Stimulated activated CD4-positive, alpha-beta T cell treated with anti-CD3 and anti-CD28 coated beads, Interleukin-4, amount 100 ng/mL, for 1 hour (primary cell): ENCODE measurements around the gene FMO3.

ENCODE experiments used
- DNase-seq: peaks from one replicate; pipeline ENCODE4 v3.0.0-alpha.2; 2020

FMO3 gene

DNA sequence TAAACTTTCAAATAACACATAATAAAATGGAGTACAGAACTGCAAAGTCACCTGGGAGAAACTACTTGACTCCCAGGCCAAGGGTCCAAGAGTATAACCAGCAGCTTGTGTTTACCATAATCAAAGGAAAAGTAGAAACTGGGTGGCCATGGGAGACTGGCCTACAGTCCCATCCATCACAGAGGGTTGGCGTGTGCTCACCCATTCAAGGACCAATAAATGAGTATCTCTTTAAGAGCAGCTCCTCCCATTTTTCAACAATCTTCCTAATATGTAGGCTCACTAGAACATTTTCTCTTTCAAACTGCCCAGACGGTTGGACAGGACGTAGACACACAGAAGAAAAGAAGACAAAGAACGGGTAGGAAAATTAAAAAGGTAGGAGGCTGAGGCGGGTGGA, at the start of gene FMO3:
TSS of gene FMO3 (plus strand) at position 302 of the 400 bp plus-strand sequence. CDS start 1,754 bp downstream, outside the sequence.
- no peak for DNase-seq

DNA sequence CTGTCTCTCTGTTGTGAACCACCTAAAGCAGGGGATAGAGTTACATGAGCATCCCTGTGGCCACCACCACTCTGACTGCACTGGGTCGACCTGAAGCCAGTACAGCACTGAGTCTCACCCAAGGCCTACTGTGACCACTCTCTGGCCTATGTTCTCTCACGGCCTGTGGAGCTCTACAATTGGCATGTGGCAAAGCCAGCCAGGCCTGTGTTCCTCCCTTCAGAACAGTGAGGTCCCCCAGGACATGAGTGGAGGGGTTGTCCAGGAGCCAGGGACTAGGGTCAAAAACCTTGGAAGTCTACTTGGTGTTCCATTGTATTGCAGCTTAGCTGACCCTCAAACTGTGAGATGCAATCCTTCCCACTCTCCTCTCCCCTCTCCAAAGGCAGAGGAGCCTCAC, 42.7 kb upstream of the FMO3 start:
- no peak for DNase-seq

DNA sequence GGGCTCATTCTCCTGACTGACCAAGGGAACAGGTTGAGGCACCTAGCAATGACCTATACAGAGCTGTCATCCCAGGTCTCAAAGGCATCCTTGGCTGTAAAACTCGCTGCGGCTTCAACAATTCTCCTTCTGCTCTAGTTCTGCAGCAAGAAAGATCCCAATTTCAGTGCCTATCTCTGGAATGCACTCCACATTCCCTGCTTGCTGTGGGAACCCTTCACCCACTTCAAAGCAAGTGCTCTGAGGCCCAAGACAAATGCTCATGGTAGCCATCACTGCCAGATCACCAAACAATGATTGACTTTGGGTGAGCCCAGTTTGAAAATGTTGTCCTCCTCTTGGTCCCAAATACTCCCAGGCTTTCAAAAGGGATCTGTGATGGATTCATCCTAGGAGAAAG, 37.7 kb upstream of the FMO3 start:
- no peak for DNase-seq

DNA sequence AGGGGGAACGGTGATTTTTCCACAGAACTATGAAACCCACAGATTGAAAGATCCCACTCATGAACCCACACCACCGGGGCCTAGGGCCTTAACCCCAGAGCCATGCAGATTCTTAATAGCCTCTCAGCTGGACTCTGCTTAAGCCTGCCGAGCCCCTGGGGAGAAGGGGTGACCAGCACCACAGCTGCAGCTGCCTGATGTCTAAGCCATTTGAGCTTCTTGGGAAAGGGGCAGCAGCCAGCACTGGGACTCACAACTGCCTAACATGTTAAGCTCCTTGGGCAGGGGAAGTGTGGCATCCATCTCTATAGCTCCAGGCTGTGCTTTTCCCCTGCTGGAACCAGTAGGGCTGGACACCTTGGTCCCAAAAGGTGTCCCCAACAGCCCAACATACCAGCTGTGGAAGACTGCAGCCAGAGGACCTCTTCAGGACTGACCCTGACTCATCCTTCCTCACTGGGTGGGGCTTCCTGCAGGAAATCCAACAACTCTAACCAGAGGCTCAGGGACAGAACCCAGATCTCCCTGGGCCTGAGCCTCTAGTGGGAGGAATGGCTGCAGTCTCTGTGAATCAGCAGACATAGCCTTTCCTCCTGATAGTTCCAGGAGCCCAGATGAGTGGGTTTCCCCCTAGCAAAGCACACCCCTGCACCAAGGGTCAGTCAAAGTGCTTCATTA, 34.6 kb upstream of the FMO3 start:
- DNase-seq: no peak

DNA sequence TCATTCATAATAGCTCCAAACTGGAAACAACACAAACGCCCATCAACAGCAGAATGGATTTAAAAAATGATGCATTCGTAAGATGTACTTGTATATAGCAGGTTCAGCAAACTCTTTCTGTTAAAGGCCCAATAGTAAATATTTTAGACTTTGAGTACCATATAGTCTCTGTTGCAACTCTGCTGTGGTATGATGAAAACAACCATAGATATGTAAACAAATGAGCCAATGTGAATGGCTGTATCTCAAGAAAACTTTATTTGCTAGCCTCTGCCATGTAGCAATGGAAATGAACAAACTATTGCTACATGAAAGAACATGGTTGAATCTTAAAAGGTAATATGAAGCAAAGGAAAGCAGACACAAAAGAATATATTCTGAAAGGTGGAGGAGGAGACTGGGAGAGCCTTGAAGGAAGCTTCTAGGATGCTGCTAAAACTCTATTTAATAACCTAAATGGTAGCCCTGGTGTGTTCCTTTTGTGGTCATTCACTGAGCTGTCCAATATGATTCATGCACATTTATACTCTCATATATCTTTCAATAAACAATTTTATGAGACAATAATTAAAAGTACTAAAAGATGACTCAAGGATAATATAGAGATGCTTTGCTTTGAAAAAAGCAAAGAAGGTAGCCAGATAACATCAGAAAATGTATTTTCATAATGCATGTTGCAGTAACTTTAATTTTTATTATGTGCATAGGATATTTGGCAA, 29.1 kb upstream of the FMO3 start:
- DNase-seq: no peak

DNA sequence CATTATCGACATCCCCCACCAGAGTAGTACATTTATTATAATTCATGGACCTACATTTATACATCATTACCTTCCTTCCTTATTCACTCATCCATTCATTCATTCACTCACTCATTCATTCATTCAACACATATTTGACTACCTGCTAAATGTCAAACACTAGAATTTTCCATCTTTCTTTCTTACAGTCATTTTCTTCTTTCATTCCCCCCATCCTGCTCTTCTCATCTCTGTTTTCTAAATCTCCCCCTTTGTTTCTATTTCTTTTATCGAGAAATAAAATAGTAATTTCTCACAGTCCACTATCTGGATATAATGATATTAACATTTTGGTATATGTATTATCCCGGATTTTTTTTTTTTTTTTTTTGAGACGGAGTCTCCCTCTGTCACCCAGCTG, 27.8 kb upstream of the FMO3 start:
- DNase-seq: no peak

DNA sequence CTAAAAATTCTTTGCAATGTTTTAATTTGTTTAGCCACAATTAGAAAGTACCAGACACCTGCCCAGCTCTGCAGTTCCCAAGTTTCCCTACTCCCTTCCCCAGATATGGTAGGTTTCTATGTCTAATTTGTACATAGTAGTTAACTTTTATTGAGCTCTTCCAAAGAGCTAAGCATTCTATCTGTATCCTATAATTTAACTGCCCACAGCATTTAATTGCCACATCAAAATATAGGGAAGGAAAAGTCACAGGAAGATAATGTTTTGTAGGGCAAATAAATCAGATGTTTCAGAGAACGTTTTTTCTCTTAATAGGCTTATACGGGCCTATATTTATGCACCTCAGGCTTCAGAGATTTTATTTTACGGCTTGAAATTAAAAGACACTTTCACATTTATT, 15.7 kb upstream of the FMO3 start:
- DNase-seq: no peak

DNA sequence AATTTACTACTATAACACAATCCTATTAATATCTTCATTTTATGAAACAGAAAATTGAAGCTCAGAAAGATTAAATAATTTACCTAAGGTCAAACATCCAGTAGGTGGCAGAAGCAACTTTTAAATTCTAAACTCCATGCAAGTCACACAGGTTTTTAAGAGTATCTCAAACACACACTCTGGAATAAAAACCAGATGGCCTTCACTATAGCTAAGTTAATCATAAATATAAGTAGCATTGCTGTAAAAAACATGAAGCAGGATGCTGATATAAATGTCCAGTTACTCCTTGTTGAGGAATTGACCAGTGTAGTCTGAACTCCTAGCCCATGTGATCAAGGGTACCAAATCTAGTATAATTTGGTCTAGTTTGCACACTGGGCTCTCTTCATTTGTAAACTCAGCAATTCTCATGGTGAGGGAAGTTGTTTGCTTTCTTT, 9.4 kb upstream of the FMO3 start:
- no peak for DNase-seq

DNA sequence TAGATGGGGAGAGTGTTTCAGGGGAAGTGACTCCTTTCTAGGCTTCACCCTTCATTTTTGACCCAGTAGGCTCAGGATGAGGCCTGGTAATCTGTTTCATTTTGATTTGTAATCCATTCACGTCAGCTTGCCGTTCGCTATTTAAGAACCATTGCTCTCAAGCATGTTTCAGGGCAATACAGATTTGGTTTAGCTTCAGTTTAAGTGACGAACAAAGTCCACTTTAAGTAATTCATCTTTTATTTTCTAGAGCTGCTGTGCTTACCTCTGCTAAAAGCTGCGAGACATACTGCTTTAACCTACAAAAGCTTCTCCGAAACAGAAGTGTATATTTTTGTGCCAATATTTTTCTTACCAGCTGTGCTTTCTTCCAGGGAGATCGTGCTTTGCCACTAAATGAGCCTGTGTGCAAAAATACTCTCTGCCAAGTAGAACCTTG, 8.9 kb upstream of the FMO3 start:
- DNase-seq: no peak

DNA sequence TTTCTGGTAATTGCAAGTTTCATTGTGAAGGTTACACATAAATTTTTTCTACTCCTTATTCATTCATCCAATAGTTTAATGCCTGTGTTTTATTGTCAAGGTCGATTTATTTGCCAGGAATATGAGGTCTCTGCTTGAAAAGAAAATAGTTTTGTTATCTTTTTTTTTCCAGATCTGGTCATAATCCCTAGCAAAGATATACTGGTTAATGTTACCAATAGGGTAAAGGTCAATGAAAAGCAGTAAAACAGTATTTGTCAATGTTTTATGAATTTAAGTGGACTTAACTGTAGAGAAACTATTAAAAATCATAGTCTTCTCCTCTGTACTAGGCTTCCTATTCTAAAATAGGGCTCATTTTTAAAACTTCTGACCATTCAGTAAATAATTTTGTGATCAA, 8.1 kb upstream of the FMO3 start:
- DNase-seq: no peak

DNA sequence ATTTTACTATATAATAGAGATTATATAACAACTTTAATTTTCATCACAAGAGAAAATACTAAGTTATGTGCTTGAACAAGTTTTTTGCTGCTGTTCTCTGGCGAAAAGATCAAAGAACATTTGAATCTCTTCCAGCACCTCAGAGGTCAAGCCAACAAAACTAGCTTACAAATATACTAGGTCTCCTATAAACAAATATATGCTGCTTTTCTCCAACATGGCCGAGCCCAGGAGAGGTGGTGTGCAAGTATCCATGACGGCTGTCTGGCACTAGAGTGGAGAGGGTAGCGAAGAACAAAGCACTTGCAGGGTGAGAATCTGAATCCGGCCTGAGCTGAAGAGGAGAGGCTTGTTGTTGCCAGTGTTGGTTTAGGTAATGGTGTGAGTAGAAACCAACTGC, 7.5 kb upstream of the FMO3 start:
- no peak for DNase-seq

DNA sequence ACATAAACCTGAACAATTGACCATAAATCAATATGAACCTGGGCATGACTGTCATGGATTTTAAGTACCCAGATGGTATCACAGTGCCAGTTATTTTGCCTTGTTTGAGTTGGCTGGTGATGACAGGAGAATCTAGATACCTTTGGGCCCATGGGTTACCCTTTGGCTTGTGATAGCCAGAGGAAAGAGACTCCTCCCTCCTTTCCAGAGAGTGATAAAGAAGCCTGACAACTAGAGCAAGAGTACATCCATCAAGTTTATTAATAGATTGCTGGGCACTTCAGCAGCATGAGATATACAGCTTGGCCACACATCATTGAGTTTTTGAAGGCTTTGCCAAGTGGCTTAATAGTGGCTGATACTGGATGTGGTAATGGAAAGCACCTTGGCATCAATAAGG, 6.6 kb upstream of the FMO3 start:
- no peak for DNase-seq

DNA sequence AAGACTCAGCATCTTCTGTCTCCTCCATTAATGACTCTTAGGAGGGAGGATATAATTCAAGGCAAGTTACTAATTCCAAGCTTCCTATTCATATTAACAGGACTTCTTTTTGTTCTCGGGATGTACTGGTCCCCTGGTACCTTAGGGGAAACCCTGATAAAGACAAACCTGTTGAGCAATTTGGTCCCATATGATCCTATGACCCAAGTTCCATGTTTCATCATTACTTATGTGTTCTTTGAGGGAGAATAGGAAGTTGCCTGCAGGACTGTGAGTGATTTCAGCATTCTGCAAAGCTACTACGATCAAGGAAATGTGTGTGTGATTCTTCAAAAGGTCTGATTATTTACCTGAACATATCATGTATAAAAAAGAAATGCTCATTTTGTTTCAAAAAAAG, 5.8 kb upstream of the FMO3 start:
- DNase-seq: no peak

DNA sequence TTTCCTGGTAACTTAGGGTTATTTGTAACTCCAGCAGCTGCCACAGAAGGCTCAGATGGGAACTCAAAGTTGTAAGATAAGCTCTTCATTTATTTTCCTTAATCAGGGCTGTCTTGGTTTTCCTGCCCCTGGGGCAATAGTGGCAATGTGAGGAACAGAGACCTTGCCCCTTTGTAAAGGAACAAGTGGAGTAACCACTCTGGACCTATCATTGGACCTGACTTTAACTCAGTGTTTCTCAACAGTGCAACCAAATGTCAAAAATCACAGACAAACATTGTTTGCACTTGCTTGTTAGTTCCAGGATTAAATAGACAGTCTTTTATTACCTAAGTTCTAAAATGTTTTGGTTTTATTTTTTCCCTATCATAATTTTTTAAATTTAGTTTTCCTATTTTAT, 2.8 kb upstream of the FMO3 start:
- no peak for DNase-seq

DNA sequence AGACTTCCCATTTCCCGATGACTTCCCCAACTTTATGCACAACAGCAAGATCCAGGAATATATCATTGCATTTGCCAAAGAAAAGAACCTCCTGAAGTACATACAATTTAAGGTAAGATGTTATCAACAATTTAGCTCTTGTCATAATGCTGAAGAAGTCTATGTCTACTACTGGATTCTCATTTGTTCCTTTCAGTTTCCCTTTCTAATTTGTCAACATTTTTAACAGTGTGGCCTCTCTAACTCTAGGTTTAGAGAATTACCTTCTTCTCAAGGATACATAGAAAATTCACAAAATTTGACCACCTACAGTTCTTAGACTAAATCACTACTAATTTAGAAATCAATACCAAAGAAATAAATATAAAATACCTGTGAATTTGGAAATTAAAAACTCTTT, 13.2 kb downstream of the FMO3 start:
- no peak for DNase-seq

DNA sequence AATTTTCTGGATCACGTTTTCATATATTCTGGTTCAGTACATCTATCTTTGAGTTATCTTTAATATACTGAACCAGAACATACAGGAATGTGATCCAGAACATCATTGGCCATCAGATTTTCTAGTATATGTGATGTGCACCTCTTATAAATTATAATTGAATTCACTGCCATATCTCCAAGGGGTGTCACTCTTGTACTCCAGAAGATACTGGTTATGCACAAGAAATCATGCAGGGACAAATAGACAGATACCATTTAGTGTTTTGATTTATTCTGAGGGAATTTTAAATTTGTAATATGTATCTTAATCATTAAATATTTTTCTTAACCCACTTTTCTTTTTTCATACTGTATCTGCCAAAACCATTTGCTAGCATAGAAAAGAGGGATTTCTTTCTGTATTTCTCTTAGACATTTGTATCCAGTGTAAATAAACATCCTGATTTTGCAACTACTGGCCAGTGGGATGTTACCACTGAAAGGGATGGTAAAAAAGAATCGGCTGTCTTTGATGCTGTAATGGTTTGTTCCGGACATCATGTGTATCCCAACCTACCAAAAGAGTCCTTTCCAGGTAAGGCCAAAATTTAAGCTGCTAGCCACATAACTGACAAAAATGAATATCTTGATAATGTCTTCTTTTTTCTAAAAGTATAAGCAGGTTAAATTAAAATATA, 16.7 kb downstream of the FMO3 start:
- DNase-seq: no peak

DNA sequence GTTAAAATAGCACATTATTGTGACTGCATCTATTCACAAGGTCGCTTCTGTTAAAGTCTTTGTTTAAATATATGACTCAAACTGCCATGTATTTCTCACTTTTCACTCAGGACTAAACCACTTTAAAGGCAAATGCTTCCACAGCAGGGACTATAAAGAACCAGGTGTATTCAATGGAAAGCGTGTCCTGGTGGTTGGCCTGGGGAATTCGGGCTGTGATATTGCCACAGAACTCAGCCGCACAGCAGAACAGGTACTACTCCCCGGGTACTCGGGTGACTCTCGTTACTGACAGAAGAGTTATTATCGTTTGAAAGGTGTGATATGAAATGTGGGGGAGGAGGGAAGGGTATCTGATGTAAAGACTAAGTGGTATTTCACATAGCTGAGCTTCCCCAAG, 17.3 kb downstream of the FMO3 start:
- DNase-seq: no peak

DNA sequence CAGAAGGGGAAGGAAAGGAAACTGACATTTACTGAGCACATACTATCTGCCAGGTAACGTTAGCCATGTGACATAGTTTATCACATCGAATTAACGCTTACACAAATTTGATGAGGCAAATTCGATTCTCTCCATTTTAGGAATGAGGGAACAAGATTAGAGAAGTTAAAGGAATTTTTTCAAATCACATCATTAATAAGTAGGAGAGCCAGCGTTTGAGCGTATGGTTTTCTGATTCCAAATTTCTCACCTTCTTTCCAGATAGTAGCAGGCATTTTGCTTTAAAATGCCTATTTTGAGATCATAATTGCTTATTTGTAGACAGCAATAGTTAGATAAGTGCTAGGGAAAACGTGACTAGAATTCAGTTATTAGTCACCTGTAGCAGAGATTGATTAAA, 19.3 kb downstream of the FMO3 start:
- no peak for DNase-seq

DNA sequence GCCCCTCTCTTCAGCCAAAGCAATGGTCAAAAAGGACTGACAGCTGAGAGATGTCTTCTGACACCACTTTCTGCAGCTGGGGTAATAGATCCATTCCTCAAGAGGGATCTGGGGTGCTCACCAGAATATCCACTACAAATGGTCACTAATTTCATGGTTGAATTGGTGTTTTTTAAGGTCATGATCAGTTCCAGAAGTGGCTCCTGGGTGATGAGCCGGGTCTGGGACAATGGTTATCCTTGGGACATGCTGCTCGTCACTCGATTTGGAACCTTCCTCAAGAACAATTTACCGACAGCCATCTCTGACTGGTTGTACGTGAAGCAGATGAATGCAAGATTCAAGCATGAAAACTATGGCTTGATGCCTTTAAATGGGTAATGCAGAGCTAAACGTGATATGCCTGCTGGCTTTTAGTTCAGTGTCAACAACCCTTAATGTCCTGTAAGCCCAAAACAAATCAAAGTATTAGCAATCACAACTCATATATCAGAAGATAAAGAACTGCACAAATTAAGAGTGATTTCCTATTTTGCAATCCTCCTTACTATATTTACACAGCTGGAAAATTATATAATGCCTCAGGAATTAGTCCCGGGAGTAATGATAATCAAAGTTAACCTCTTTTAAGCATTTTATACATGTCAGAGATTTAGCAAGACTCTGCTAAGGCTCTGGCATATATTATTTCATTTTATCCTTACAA, 20.1 kb downstream of the FMO3 start:
- no peak for DNase-seq

DNA sequence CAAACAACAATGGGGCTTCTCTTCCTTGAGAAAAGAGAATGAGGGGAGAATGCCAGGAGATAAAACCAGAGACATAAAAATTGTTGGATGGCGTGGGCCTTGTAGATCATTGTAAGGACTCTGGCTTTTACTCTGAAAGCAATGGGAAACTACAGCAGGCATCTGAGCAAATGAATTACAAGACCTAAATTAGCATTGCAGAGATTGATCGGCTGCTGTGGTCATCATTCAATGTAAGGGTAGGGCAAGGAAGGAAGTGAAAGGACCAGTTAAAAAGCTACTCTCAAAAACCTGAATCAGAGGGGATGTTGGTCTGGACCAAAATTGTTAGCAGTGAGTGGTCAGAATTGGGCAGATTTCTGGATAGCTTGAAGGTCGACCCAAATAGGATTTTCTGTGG, 21.4 kb downstream of the FMO3 start:
- DNase-seq: no peak

DNA sequence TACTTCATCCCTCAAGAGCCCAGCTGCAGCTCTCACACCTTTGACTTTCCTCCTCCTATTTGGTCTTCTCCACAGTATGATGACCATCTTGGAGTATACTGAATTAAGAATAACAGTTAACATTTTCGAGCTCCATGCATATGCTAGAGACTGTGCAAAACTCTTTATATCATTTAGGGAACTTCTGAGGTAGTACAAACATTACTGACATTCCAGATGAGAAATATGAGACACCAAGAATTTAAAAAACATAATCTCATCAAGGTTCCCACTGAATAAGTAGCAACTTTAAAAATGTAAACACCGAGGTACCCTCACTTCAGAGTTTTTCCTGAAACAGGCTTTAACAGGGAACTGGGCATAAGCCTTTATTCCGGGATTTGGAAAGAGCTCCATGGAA, 22.7 kb downstream of the FMO3 start:
- no peak for DNase-seq

DNA sequence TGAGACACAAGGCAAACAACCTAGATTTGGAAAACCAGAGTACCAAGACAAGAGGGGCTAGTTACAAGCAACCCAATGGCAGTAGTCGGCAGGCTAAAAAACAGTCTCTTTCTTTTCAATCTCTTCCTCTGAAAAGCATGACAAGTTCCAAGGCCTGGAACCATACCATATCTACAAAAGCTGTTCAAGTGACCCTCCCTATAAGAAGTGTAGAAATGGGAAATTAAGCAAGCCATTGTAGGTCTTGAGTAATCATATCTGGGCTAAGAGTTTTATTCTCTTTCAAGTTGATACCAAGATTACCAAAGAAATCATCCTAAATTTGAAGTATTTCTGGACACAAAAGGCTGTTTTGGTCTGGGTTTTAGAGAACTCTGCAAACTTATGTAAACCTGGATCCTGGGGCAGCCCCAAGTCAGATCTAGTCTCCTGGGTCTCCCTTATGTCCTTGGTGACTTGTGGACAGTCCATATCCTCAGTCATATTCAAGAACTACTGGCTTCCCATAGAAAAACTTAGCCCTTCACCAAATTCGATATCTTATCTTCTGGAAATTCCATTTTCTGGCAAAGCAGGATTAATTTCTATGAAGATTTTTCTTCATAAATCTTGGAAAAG, 24.7 kb downstream of the FMO3 start:
- DNase-seq: no peak

DNA sequence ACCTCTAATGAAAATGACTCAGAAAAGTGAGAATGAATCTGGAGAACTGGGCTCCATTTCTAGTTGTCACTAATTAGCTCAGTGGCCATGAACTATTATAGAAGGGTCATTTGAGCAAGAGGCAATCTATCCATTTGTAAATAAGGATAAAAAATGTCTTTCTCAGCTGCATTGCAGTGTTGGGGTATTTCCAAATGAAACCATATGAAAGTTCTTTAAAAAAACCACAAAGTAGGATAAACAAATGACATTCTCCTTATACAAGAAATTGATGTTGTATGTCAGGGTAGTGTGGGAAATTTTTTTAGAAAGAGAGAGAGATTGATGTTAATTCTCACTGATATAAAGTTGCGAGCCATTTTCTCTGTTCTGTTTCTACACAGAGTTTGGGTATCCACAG, 26.0 kb downstream of the FMO3 start:
- no peak for DNase-seq
